Heart right ventricle (tissue), 16 donors: ENCODE data around the gene ATXN1. TPM values are rescaled to one million over a fixed set of nuclear protein-coding genes. Genes with fewer than 3 reads are reported as not detected.

ENCODE experiments used
- ATAC-seq, 8 donors: fragments of 200-7000 bp; cut with Tn5 transposase; one replicate each; pipeline ENCODE4 v1.9.1; 2020; ENCODE audit warnings: mild to moderate bottlenecking in 8 of 8, moderate library complexity in 8 of 8, moderate number of reproducible peaks in 1 of 8
- DNase-seq, 2 donors: peaks; one replicate each; pipeline ENCODE4 v3.0.0-alpha.2; 2020
- H3K27ac ChIP-seq, 10 donors: fragments of 200-600 bp; sonication (generic) in 2 of 10; one replicate each; pipeline versions ENCODE4 v1.5.0 to v1.8.0; 2020 to 2022; ENCODE audit warnings: mild to moderate bottlenecking in 3 of 10
- H3K27me3 ChIP-seq, 7 donors: fragments of 200-600 bp; one replicate each; pipeline ENCODE4 v1.8.0; 2021 to 2022; ENCODE audit warnings: mild to moderate bottlenecking in 2 of 7
- H3K36me3 ChIP-seq, 9 donors: fragments of 200-600 bp; sonication (generic) in 1 of 9; one replicate each; pipeline versions ENCODE4 v1.5.0 to v1.8.0; 2020 to 2022; ENCODE audit warnings: mild to moderate bottlenecking in 2 of 9
- H3K4me1 ChIP-seq, 9 donors: fragments of 200-600 bp; sonication (generic) in 1 of 9; one replicate each; pipeline versions ENCODE4 v1.5.0 to v1.8.0; 2020 to 2022; ENCODE audit warnings: mild to moderate bottlenecking in 4 of 9
- H3K4me3 ChIP-seq, 10 donors: fragments of 200-600 bp; sonication (generic) in 2 of 10; one replicate each; pipeline versions ENCODE4 v1.5.0 to v1.8.0; 2020 to 2022; ENCODE audit warnings: mild to moderate bottlenecking in 7 of 10, moderate library complexity in 2 of 10
- H3K9me3 ChIP-seq, 11 donors: fragments of 200-600 bp in 10 of 11; sonication (generic) in 2 of 11; one replicate each; pipeline versions ENCODE4 v1.5.0 to v1.8.0; 2013 to 2022; ENCODE audit warnings: mild to moderate bottlenecking in 2 of 11, control low read depth in 1 of 11, moderate library complexity in 1 of 11
- WGBS, 2 donors: extraction: QIAGEN DNeasy Blood & Tissue Kit; methylation state at CpG; one replicate each; pipeline ENCODE4 v1.1.7; 2013; ENCODE audit warnings: inconsistent platforms in 1 of 2; 5-methylcytosine and 5-hydroxymethylcytosine counted together
- intact Hi-C, 10 donors: fragments of 100-400 bp; cut with DNase I; formaldehyde crosslinking; loops; one replicate each; pipeline versions ENCODE4 v1.11.1 to v1.14.2; 2022
- polyA plus RNA-seq, 2 donors: library from polyadenylated mRNA; stranded (reverse); fragments of 200-250 nt; gene quantifications; one replicate each; pipeline ENCODE4 v1.2.3, GENCODE V29; 2013
- total RNA-seq, 10 donors: library from RNA; stranded (reverse); fragmentation: NEBNext Ultra II Directional in 3 of 10; extraction: Animal tissue kit (Norgen Biotek cat#: 25700) in 3 of 10; gene quantifications; one replicate each; pipeline versions ENCODE4 v1.2.1 to v1.2.4, GENCODE V29; 2021 to 2023
- TF ChIP-seq, protein P1 (sequence below), 9 donors: fragments of 200-600 bp; sonication (generic) in 2 of 9; IDR thresholded peaks; one replicate each; pipeline versions ENCODE4 v1.5.0 to v1.8.0; 2021 to 2022; ENCODE audit warnings: antibody characterized with exemption in 9 of 9, mild to moderate bottlenecking in 5 of 9, moderate library complexity in 1 of 9
- donor health status: Arrhythmogenic right ventricular cardiomyopathy.
- donor health status: ischemic (EF 13 %, LVEDD 7.1; RV severe dilation, severe dysfunction).
- donor health status: healthy with polysubstance abuse.
- donor health status: DM: no; HTN: yes; CAD: no.
- donor health status: DM: no; HTN: no; CAD: no.
- donor health status: ischemic (EF 25% LVEDD 6.9; RV normal size, moderate dysfunction).
- donor health status: ischemic (EF 25% LVEDD 5.7; RV mildly dilated, moderate dysfunction).
- donor health status: healthy.
- donor health status: DM: yes; HTN: yes; CAD: no.
- donor health status: Ischemic cardiomyopathy.
- donor health status: ischemic (EF 35%, LVEDD 5.7; RV mildly dilated, moderate dysfunction).
- donor health status: nonischemic (EF 11% LVEDD 7.7; RV severe dilation, severe dysfunction).
- donor health status: DM: yes; HTN: yes; CAD: no.
- donor health status: PGD.
- donor health status: ischemic (EF 29% LVEDD 5.4; RV normal size, mild dysfunction).
- donor health status: nonischemic (EF 23%, LVEDD 6.1; RV moderate dilation, normal function).

ATXN1 gene
- total and polyA plus RNA-seq, 12 donors, result 4.1 to 46.5 (median 40.3) TPM

DNA sequence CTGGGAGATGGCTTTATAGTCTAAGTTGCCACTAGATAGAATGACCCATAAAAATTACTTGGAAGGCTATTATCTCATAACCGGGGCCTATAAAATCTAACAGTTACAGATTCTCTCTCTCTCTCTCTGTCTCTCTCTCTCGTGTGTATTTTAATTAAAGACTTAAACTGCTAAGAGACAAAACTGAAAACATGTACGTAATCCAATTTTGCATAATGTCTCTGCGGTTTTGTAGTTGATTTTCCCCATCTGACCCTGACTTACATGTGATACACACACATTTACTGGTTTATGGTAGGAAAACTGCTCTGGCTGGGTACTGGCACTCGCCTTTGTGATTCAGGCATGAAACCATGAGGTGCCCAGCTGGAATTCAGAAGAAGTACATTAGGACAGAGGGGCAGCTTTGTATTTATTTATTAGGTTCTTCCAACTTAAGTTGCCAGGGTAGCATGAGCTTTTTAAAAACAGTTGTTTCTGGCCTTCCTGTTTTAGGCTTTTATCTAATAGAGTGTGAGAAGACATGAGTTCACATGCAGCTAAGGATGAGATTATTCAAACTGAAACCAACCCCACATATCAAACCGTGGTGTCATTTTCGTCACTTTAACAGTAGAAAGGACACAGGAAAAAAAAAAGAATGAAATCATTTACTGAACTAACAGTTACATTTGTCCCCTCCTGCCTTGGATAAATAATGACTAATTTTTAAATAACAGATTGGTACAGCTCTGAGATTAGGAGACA is 340.4 kb downstream of the ATXN1 start:
- ATAC-seq, result peak in 5 of 8 donors; percentile 35 to 57 (median 49)
- peak overlapping the region in 6 of 10 donors; percentile 14 to 82 (median 24) for H3K27ac ChIP-seq
- WGBS, 2 donors, result 50 to 57% methylated on average over 7 of the region's 7 CpGs

DNA sequence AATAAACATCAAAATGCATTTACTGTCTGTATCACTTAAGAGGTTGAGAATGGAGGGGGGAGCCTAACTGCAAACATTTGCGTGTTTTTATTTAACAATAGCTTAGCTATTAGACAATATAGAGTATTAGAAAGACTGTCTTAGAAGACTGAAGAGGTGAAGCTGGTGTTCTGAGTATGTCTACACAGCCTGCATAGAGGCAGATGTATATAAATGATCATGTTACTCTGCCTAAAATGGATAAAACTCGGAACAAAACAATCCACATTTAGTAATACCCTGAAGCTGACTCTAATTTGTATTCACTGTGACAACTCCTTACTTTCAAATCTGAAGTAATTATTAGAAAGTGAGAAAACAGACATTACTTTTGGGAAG is 340.9 kb downstream of the ATXN1 start:
- TF ChIP-seq, protein P1, sequence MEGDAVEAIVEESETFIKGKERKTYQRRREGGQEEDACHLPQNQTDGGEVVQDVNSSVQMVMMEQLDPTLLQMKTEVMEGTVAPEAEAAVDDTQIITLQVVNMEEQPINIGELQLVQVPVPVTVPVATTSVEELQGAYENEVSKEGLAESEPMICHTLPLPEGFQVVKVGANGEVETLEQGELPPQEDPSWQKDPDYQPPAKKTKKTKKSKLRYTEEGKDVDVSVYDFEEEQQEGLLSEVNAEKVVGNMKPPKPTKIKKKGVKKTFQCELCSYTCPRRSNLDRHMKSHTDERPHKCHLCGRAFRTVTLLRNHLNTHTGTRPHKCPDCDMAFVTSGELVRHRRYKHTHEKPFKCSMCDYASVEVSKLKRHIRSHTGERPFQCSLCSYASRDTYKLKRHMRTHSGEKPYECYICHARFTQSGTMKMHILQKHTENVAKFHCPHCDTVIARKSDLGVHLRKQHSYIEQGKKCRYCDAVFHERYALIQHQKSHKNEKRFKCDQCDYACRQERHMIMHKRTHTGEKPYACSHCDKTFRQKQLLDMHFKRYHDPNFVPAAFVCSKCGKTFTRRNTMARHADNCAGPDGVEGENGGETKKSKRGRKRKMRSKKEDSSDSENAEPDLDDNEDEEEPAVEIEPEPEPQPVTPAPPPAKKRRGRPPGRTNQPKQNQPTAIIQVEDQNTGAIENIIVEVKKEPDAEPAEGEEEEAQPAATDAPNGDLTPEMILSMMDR (IDR thresholded peaks at IDR 0.05), result no peak
- WGBS, 2 donors, result 76 to 88% methylated on average over 2 of the region's 2 CpGs
- peak overlapping the region in 5 of 10 donors; percentile 14 to 82 (median 23) for H3K27ac ChIP-seq
- intact Hi-C loops, result no loop called here
- H3K4me3 ChIP-seq, result no peak overlapping the region
- DNase-seq, result no peak
- H3K9me3 ChIP-seq, result no peaks in the 10 kb centered on the region
- H3K27me3 ChIP-seq, result no peaks in the 10 kb centered on the region
- peaks cover 0 to 30% (median 20%) of the 10 kb centered on the region in 9 donors for H3K4me1 ChIP-seq
- no peak for ATAC-seq
- H3K36me3 ChIP-seq, result no peaks in the 10 kb centered on the region

More for the DNA sequence above, 340.4 kb downstream of the ATXN1 start:
- TF ChIP-seq, protein P1 (IDR thresholded peaks at IDR 0.05), result no peak
- H3K9me3 ChIP-seq, result no peaks in the 10 kb centered on the region
- no peaks in the 10 kb centered on the region for H3K27me3 ChIP-seq
- DNase-seq, result no peak
- H3K36me3 ChIP-seq, result no peaks in the 10 kb centered on the region
- H3K4me3 ChIP-seq, result peak overlapping the region in 1 of 10 donors; percentile 3
- peaks cover 0 to 30% (median 20%) of the 10 kb centered on the region in 9 donors for H3K4me1 ChIP-seq
- intact Hi-C loops, result no loop called here

DNA sequence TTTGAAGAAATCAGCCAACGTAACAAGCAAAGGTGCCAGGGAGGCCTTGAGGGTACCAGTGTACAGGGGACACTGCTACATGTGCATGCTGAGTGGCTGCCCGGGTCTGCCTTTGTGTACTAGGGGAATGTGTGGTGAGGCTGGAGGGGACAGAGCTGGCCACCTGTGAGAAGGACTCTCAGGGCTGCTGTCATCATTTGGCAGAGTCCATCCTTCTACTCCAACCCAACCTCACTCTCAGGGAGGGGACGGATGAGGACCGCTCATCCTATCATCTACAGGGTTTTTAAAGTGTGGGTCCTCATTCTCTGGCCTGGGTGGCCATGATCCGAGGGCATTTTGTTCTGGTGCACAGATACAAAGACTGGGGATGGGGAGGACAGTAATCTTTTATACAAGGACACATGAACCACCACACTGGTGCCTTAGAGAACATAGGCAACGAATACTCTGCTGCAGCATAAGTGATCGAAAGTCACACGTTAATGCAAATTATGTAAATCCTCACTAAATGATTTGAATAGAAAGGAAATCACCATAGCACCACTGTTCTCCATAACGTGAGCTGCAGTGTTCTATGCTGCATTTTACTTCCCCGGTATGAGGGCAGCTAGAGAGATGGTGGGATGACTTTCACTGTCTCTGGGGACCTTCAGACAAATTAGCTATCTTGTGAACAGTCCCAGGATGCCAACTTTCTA is 341.5 kb downstream of the ATXN1 start:
- Histone ChIP-seq H3K4me1 (peaks cover 0 to 35% (median 20%) of the 10 kb centered on the region in 9 donors), H3K4me3 (no peak overlapping the region), H3K36me3 (no peaks in the 10 kb centered on the region), H3K9me3 (no peaks in the 10 kb centered on the region), H3K27me3 (no peaks in the 10 kb centered on the region), H3K27ac (peak overlapping the region in 1 of 10 donors; percentile 82)
- intact Hi-C loops, result loop anchor here in 3 of 10 donors (10.0 kb wide), 1 partner anchor 345 kb away; the partner anchor contains the start of gene ATXN1 (in 3 of the 3)
- 91 to 92% methylated on average over 10 of the region's 10 CpGs for WGBS, 2 donors
- DNase-seq (no peak), ATAC-seq (peak in 2 of 8 donors; percentile 12 to 51)
- TF ChIP-seq, protein P1 (IDR thresholded peaks at IDR 0.05), result no peak

DNA sequence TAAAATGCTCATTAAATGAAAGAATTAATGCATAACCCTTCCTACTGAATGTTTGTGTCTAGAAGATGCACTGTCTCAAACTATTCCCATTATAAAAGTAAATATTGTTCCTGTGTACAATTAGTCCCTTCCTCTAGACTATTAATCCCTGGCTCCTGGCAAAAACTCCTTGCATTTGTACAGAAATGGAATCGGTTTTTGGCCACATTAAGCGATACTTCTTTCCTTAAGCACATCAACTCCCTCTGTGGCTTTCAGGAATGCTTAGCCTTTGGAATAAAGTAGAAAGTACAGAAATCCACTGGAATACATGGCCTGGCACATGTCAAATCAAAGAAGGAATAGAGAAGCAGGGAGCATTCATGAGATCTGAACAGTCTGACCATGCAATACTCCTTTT is 343.1 kb downstream of the ATXN1 start:
- intact Hi-C loops, result loop anchor here in 3 of 10 donors (10.0 kb wide), 1 partner anchor 347 kb away; the partner anchor contains the start of gene ATXN1 (in 3 of the 3)
- Histone ChIP-seq H3K27me3 (no peaks in the 10 kb centered on the region), H3K4me3 (no peak overlapping the region), H3K4me1 (peaks cover 0 to 51% (median 31%) of the 10 kb centered on the region in 9 donors), H3K36me3 (no peaks in the 10 kb centered on the region), H3K27ac (no peak overlapping the region), H3K9me3 (no peaks in the 10 kb centered on the region)
- ATAC-seq (no peak), DNase-seq (no peak)
- TF ChIP-seq, protein P1 (IDR thresholded peaks at IDR 0.05), result no peak
- WGBS, 2 donors, result 75 to 77% methylated on average over 2 of the region's 2 CpGs
